ENCODE results near the gene TBK1.

The TBK1 gene

GRCh38 chr12:64550755-64551154 is 98.8 kb downstream of the TBK1 start:
- no peak for DNase-seq

DNA sequence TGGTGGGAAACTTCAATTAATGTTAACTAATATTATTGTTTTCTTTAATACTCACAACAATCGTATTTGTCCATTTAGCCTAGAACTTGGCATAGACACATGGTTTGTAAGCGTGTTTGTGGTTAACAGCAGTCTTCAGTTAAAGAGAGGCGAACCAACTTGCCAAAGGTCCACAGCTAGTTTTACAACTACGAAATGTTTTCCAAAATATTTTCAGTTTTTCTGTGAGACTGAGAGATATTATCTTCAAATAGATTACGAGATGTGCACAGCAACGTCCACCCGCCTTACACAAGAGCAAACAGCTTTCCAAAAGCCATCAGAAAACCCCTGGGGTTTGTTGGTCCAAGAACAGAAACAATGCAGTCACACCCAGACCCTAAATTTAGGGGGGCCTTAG is 99.8 kb downstream of the TBK1 start:
- DNase-seq: no peak
